Measurements from ENCODE around the gene CTSK. TPM values are rescaled to one million over a fixed set of nuclear protein-coding genes. Genes with fewer than 3 reads are reported as not detected.
"Not testable (repeated sequence)": the region's sequence is repeated elsewhere in the genome, so short reads cannot be mapped to it uniquely, and the experiment has no call there.

CTSK gene
- total RNA-seq, 1 donor from 2014 or later = 3.5 TPM

DNA sequence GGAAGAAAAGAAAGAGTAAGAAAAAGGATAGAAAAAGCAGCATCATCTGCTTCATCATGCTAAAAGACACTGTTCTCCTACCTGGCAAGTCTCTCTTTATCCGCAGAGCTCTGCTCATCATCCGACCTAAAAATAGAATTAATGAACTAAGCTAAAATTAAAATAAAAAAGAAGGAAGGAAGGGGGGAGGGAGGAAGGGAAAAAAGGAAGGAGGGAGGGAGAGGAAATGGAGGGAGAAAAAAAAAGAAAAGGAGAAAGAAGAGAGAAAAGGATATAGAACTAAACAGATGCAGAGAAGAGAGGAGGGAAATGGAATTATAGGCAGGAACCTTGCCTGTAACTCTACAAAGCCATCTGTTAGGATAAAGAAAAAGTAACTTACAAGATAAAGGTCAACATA is 34.3 kb upstream of the CTSK start:
- ATAC-seq (ENCODE audit: low read depth) (no peak), DNase-seq (no peak)
- Mint-ChIP-seq H3K27ac (no peak overlapping the region), H3K27me3 (no peaks in the 10 kb centered on the region), H3K4me1 (no peaks in the 10 kb centered on the region), H3K9me3 (no peaks in the 10 kb centered on the region), H3K4me3 (no peak overlapping the region), H3K36me3 (ENCODE audit: low read depth) (peaks cover 49% of the 10 kb centered on the region)
- ChIA-PET CTCF (no interaction called here), POLR2A (no interaction called here)
- intact Hi-C loops (cut with micrococcal nuclease) = no loop called here
- TF ChIP-seq, protein P1, sequence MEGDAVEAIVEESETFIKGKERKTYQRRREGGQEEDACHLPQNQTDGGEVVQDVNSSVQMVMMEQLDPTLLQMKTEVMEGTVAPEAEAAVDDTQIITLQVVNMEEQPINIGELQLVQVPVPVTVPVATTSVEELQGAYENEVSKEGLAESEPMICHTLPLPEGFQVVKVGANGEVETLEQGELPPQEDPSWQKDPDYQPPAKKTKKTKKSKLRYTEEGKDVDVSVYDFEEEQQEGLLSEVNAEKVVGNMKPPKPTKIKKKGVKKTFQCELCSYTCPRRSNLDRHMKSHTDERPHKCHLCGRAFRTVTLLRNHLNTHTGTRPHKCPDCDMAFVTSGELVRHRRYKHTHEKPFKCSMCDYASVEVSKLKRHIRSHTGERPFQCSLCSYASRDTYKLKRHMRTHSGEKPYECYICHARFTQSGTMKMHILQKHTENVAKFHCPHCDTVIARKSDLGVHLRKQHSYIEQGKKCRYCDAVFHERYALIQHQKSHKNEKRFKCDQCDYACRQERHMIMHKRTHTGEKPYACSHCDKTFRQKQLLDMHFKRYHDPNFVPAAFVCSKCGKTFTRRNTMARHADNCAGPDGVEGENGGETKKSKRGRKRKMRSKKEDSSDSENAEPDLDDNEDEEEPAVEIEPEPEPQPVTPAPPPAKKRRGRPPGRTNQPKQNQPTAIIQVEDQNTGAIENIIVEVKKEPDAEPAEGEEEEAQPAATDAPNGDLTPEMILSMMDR (IDR thresholded peaks at IDR 0.05) = no peak

DNA sequence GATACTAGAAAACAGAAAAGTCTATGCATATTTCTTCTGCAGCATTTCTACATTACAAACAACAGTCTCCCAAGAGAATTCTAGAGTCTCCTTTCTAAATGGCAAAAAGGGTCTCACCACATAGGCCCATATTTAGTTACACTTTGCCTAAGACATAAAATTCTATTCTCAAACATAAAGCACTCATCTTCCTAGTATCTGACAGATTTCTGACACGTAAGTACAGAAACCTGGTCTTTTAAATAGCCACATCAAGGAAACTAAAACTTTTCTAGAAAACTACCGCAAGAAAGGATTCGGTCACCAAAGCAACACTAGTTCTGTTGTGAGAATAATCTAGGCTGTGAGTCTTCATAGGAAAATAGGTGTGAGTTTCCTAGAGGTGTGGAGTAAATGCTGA is 33.6 kb upstream of the CTSK start:
- DNase-seq (no peak), ATAC-seq (ENCODE audit: low read depth) (no peak)
- ChIA-PET POLR2A (no interaction called here), CTCF (no interaction called here)
- Mint-ChIP-seq H3K9me3 (no peaks in the 10 kb centered on the region), H3K27ac (no peak overlapping the region), H3K4me1 (no peaks in the 10 kb centered on the region), H3K27me3 (no peaks in the 10 kb centered on the region), H3K4me3 (no peak overlapping the region), H3K36me3 (ENCODE audit: low read depth) (peaks cover 52% of the 10 kb centered on the region)
- intact Hi-C loops (cut with micrococcal nuclease) = no loop called here
- TF ChIP-seq, protein P1 (IDR thresholded peaks at IDR 0.05) = no peak

DNA sequence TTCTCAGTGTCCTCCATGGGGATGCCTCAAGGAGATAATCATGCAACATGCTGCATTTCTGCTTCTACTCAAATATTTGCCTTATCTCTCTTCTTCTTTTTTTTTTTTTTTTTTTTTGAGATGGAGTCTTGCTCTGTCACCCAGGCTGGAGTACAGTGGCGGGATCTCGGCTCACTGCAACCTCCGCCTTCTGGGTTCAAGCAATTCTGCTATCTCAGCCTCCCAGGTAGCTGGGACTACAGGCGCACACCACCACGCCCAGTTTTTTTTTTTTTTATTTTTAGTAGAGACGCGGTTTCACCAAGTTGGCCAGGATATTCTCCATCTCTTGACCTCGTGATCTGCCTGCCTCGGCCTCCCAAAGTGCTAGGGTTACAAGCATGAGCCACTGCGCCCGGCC is 32.8 kb upstream of the CTSK start:
- POLR2A ChIA-PET; H3K27me3 Mint-ChIP-seq; CTCF ChIA-PET; H3K27ac Mint-ChIP-seq; H3K4me1 Mint-ChIP-seq; H3K9me3 Mint-ChIP-seq; intact Hi-C loops (cut with micrococcal nuclease); ATAC-seq (ENCODE audit: low read depth); DNase-seq; H3K4me3 Mint-ChIP-seq: not testable (repeated sequence)
- peaks cover 53% of the 10 kb centered on the region for H3K36me3 Mint-ChIP-seq (ENCODE audit: low read depth)

DNA sequence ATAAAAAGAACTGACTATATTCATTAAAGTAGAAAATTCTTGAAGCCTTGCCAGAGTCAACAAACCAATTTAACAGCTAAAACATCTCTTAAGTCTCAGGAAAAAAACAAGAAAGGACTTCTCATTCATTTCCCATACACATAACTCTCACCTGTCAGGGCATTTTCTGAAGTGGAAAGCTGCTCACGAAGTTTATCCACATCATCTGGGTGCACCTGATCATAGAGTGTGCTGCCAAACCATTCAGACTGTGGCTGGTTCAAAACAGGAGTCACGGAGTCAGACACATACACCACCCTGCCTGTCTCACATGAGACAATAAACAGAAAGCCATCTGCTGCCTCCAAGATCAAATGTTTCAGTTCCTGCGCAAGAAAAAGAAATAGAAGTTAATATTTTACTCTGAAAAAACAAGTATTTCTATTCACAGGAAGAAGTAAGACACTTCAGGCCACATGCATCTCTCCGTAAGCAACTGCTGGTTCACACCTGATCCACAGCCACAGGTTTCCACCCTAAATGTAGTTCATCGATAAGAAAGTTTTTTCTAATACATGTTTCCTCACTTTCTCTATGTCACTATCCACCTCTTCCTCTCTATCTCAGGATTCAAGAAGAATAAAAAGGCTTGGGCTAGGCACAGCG is 28.2 kb upstream of the CTSK start:
- ChIA-PET POLR2A (no interaction called here), CTCF (interaction anchor here (1.3 kb wide), 1 partner anchor 86 kb away, joined by 6 read pairs; no protein-coding TSS in a partner anchor)
- Mint-ChIP-seq H3K36me3 (ENCODE audit: low read depth) (peaks cover 76% of the 10 kb centered on the region), H3K4me1 (peaks cover 2% of the 10 kb centered on the region), H3K9me3 (no peaks in the 10 kb centered on the region), H3K27me3 (no peaks in the 10 kb centered on the region), H3K27ac (no peak overlapping the region), H3K4me3 (no peak overlapping the region)
- ATAC-seq (ENCODE audit: low read depth) (peak; percentile 34), DNase-seq (no peak)
- TF ChIP-seq, protein P1 (IDR thresholded peaks at IDR 0.05) = no peak
- intact Hi-C loops (cut with micrococcal nuclease) = loop anchor here (5.0 kb wide), 1 partner anchor 86 kb away; no protein-coding TSS in a partner anchor

DNA sequence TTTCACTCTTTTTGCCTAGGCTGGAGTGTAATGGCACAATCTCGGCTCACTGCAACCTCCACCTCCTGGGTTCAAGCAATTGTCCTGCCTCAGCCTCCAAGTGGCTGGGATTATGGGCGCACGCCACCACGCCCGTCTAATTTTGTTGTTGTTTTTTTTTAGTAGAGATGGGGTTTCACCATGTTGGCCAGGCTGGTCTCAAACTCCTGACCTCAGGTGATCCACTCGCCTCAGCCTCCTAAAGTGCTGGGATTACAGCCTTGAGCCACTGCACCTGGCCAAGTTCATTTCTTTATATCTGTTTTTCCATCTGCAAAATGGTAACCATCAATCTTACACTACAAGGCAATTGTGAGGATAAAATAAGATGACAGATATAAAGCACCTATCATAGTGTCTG is 25.9 kb upstream of the CTSK start:
- POLR2A ChIA-PET; H3K27me3 Mint-ChIP-seq; H3K27ac Mint-ChIP-seq; H3K4me1 Mint-ChIP-seq; H3K9me3 Mint-ChIP-seq; intact Hi-C loops (cut with micrococcal nuclease); CTCF ChIA-PET; ATAC-seq (ENCODE audit: low read depth); H3K4me3 Mint-ChIP-seq; DNase-seq: not testable (repeated sequence)
- H3K36me3 Mint-ChIP-seq (ENCODE audit: low read depth) = peaks cover 86% of the 10 kb centered on the region

DNA sequence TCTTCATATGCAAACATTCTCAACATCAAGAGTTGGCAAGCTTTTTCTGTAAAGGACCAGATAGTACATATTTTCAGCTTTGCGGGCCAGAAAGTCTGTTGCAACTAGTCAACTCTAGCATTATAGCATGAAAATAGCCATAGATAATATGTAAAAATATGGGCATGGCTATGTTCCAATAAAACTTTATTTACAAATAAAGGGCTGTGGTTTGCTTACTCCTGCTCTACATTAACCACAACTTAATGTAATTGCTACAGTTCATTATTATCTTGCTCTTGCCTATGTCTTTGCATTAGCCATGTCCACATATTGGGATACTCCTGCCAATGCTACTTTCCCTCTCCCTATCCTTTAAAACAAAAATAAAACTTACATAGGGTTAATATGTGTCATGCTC is 24.5 kb upstream of the CTSK start:
- Mint-ChIP-seq H3K27ac (no peak overlapping the region), H3K4me3 (no peak overlapping the region), H3K36me3 (ENCODE audit: low read depth) (peaks cover 90% of the 10 kb centered on the region), H3K4me1 (peaks cover 2% of the 10 kb centered on the region), H3K9me3 (no peaks in the 10 kb centered on the region), H3K27me3 (no peaks in the 10 kb centered on the region)
- DNase-seq (no peak), ATAC-seq (ENCODE audit: low read depth) (no peak)
- TF ChIP-seq, protein P1 (IDR thresholded peaks at IDR 0.05) = no peak
- ChIA-PET POLR2A (no interaction called here), CTCF (interaction anchor here (2.0 kb wide), 1 partner anchor 90 kb away, joined by 7 read pairs; no protein-coding TSS in a partner anchor)
- intact Hi-C loops (cut with micrococcal nuclease) = no loop called here

All from activated B cell treated with CpG ODN at 0.5 μM for 24 hours (primary cell).